NCI-H226 (cell line): Measurements from ENCODE around the gene ANXA6.
"Not testable (repeated sequence)": the region's sequence is repeated elsewhere in the genome, so short reads cannot be mapped to it uniquely, and the experiment has no call there.

ENCODE experiments used
- DNase-seq: peaks from one replicate; pipeline ENCODE4 v3.0.0-alpha.2; 2015

Gene ANXA6

GRCh38 chr5:151157426-151158286 lies at the start of gene ANXA6:
Gene ANXA6 (minus strand): TSS chr5:151157779. CDS start chr5:151147901, 9,878 bp downstream.
- peak; percentile 71 for DNase-seq

DNA sequence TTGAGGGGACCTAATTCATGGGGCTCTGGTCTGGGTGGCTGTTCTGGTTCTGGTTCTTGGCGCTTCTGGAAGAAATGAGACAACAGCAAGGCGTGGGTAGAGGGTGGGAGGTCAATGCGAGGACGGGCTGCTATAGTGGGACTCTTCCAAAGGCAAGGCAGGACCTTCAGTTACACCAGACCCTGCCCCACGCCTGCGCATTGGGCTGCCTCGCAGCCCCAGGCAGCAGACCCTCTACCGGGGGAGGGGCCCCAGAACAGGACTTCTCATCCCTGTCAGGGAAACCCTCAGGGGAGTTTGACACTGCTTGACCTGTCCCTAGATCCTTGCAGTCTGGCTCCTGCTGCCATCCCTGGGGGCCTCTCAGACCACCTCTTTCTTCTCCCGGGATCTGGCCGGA lies 47.8 kb upstream of the ANXA6 start:
- no peak for DNase-seq

DNA sequence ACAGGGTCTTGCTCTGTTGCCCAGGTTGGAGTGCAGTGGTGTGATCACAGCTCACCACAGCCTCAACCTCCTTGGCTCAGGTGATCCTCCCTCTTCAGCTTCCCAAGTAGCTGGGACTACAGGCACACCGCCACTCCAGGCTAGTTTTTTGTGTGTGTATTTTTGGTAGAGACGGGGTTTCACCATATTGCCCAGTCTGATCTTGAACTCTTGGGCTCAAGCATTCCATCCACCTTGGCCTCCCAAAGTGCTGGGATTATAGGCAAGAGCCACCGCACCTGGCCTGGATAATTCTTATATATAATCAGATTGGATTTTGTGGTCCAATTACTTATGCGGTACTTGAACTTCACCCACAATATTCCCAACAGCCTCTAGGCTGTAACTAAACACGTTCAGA lies 46.5 kb upstream of the ANXA6 start:
- DNase-seq = no peak

DNA sequence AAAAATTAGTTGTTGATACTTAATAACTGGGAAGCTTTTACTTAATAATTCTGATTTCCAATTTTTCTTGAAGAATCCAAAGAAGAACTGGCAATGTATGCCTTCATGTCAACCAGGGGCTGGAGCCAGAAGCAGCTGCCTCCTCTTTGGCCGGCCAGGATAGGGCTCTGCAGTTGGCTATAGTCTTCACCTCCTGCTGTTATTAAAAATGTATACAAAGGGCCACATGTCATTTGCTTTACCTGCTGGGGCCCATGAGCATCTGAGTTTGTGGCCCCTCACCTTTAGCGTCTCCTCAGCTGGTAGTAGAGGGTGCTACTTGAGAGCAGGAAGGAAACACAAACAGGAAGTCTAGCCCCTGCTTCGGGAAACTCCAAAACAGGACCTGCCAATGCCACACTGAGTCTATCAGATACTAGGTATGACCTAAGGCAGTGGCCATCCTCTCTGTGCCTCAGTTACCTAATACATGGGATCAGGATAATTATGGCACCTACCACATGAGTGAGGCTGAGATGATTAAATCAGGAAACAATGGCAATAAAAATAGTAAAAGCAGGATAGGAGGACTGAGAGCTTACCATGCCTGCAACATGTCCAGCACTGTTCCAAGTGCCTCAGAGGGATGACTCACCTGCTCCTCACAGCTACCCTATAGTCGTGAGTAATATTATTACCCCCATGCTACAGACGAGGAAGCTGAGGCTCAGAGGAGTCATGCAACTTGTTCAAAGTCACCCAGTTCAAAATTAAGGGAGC lies 45.0 kb upstream of the ANXA6 start:
- DNase-seq = peak; percentile 80

DNA sequence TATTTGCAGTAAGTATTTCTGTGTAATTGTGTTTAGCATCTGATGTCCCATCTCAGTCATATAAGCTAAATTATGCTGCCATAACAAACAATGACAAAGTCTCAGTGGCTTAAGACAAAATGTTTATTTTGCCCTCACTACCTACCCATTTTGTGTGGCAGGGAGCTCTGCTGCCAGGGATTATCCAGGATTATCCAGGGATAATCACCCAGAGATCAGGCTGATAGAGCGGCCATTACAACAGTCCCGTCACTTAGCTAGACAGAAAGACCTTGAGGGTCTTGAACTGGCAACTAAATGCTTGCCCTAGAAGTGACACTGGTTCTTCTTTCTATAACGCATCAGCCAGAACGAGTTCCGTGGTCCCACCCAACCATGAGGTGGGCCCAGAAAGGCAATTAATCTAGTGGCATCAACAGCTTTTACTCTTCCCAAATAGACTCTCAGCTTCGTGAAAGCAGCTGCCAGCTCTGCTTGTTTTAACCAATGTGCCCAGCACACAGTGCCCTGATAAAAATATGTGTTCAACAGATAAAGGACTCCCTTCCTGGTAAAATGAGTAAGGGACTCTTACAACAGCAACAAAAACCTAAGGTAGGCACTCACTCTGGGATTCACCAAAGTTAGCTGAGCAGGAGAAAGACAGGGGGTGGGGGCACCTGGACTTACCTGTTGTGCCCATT lies 43.5 kb upstream of the ANXA6 start:
- DNase-seq = no peak

- no peak for DNase-seq
Observed at GRCh38 chr5:151199581-151200185, 42.1 kb upstream of the ANXA6 start.

DNA sequence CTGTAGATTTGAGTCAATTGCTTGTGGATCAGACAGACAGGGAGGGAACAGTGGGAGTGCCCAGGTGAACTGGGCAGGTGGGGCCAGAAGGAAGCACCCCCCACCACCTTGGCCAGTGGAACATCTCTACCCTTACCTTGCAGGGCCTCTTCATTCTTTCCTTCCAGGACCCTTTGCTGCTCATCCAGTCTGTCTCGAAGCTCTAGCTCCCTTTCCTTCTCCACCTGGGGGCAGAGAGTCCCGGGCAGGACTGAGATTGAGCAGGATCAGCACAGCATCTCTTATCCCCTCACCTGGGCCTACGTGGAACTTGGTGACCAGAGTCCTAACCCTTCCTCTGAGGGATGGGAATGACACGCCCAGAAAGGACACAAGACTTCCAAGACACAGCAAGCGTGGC lies 41.3 kb upstream of the ANXA6 start:
- DNase-seq = no peak

GRCh38 chr5:151197291-151197600 lies 39.7 kb upstream of the ANXA6 start:
- not testable (repeated sequence) for DNase-seq

- no peak for DNase-seq
Observed at GRCh38 chr5:151196556-151197290, 39.1 kb upstream of the ANXA6 start.

DNA sequence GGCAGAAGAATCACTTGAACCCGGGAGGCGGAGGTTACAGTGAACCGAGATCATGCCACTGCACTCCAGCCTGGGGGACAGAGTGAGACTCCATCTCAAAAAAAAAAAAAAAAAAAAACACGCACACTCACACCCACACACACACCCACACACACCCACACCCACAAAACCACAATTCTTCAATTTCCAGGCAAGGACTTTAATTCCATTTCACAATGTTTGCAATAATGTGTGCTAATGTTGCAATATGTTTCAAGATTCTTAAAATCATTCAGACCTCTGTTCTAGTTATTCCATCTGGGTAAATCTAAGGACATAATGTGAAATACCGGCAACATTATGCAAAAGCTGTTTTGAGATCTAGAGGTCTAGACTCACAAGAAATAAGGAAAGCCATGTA lies 38.0 kb upstream of the ANXA6 start:
- DNase-seq = no peak

GRCh38 chr5:151192626-151193025 lies 35.0 kb upstream of the ANXA6 start:
- DNase-seq = no peak

DNA sequence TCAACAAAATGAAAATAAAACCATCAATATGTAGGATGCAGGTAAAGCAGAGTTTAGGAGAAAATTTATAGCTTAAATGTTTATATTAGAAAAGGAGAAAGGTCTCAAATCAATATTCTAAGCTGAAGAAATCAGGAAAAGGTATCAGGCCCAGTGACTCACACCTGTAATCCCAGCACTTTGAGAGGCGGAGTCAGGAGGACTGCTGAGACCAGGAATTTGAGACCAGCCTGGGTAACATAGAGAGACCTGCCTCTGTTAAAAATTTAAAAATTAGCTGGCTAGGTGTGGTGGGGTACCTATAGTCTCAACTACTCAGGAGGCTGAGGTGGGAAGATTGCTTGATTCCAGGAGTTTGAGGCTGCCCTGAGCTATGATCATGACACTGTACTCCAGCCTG lies 34.1 kb upstream of the ANXA6 start:
- DNase-seq = no peak

GRCh38 chr5:151189151-151189550 lies 31.6 kb upstream of the ANXA6 start:
- DNase-seq = no peak

DNA sequence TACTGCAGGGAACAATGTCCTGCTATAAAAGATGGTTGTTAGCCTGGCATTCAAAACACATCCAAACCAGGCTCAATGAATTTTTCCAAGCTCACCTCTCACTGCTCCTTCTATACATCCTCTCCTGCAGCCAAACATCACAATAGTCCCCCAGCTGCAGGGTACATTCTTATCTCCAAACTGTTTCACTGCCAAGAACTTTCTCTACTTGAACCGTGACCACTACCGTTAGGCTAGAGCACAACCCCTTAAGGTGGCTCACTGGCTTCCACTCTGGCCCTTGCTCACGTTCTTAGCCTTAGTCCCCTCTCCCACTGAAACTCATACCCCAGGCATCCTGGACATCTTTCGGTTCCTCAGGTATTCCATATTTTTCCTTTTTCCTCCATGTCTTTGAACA lies 29.0 kb upstream of the ANXA6 start:
- DNase-seq = no peak

DNA sequence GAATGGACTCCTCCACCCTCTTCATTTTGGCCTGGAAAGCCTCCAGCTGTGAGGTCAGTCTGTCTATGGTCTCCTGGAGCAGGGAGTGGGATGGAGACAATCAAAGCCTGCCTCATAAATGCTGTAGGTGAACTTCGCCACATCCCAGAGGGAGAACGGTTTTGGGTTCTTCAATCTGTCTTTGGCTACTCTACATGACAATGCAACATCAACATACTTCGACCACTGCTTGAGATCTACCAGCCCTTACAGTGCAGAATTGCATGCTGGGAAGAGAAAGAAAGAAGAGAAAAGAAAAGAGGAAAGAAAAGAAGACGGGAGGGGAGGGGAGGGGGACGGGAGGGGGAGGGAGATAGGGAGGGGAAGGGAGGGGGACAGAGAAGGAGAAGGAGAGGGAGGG lies 28.5 kb upstream of the ANXA6 start:
- DNase-seq = no peak

GRCh38 chr5:151184316-151185042 lies 26.9 kb upstream of the ANXA6 start:
- no peak for DNase-seq

GRCh38 chr5:151183456-151184245 lies 26.1 kb upstream of the ANXA6 start:
- DNase-seq = no peak

GRCh38 chr5:151182976-151183375 lies 25.4 kb upstream of the ANXA6 start:
- DNase-seq = no peak

DNA sequence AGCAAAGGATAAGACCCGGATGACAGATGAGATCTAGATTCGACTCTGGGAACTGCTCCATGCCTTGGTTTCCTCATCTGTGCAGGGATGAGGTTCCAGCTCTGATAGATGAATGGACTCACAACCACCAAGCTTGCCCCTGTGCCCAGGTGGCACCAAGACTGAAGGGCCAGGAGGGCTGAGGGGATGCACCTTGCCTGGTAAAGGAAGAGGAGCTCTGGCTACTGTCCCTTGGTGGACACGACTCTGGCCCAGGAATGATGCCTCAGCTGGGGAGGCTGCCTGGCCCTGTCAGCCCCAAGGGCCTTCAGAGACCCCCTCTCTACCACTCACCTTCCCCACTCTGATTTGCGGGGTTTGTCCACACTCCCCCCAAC lies 24.9 kb upstream of the ANXA6 start:
- no peak for DNase-seq

- DNase-seq = no peak
Observed at GRCh38 chr5:151181818-151182523, 24.4 kb upstream of the ANXA6 start.

GRCh38 chr5:151180291-151180690 lies 22.7 kb upstream of the ANXA6 start:
- no peak for DNase-seq
